ENCODE measurements around the gene ADAM12.

- TF ChIP-seq CTCF (conservative IDR thresholded peaks at IDR 0.05) (no peak), EZH2 (IDR thresholded peaks at IDR 0.05; ENCODE audit: low read depth) (no peak)
These were observed 192.0 kb downstream of the ADAM12 start for GRCh38 chr10:126196281-126196680.
